Body of pancreas (tissue), 4 donors: Measurements from ENCODE around the gene HS3ST4. TPM values are rescaled to one million over a fixed set of nuclear protein-coding genes. Genes with fewer than 3 reads are reported as not detected.
"Not testable (repeated sequence)": the region's sequence is repeated elsewhere in the genome, so short reads cannot be mapped to it uniquely, and the experiment has no call there.

Experiments used
- ATAC-seq: fragments of 150-250 bp; one replicate; pipeline ENCODE4 v1.9.1; 2016
- DNase-seq, 4 donors: peaks; one replicate each; pipeline ENCODE4 v3.0.0-alpha.2; 2019
- H3K27ac ChIP-seq, 4 donors: fragments of 200-600 bp; sonication (generic); 1 replicate in 3 of 4; 2 replicates in 1 of 4; pipeline versions ENCODE4 v1.5.1 to v1.6.1; 2016 to 2019; ENCODE audit warnings: mild to moderate bottlenecking in 1 of 4, mixed read lengths in 1 of 4, moderate library complexity in 1 of 4
- H3K27me3 ChIP-seq, 2 donors: fragments of 200-600 bp; sonication (generic); one replicate each; pipeline ENCODE4 v1.6.0; 2016; ENCODE audit warnings: mild to moderate bottlenecking in 1 of 2
- H3K36me3 ChIP-seq, 2 donors: fragments of 200-600 bp; sonication (generic); replicated peaks in 1 of 2; 2 replicates each; pipeline ENCODE4 v1.5.1; 2016; ENCODE audit warnings: low read depth in 2 of 2; ENCODE audit not compliant: insufficient read depth in 1 of 2
- H3K4me1 ChIP-seq: fragments of 200-600 bp; sonication (generic); one replicate; pipeline ENCODE4 v1.6.0; 2016
- H3K4me3 ChIP-seq, 2 donors: fragments of 200-600 bp; sonication (generic); 1 replicate in 1 of 2; 2 replicates in 1 of 2; pipeline ENCODE4 v1.5.1; 2016 to 2019
- H3K9me3 ChIP-seq, 3 donors: fragments of 200-600 bp; sonication (generic); 1 replicate in 2 of 3; 2 replicates in 1 of 3; pipeline ENCODE4 v1.5.1; 2016
- CTCF ChIP-seq, 7 experiments: fragments of 450-650 bp in 4 of 7; fragments of 200-600 bp in 3 of 7; sonication (generic) in 3 of 7; IDR thresholded peaks; one replicate each; pipeline ENCODE4 v1.5.1; 2016 to 2019; ENCODE audit warnings: antibody characterized with exemption in 7 of 7
- POLR2A ChIP-seq, 3 donors: fragments of 450-650 bp; IDR thresholded peaks; one replicate each; pipeline ENCODE4 v1.6.1; 2016; ENCODE audit warnings: antibody characterized with exemption in 3 of 3, mild to moderate bottlenecking in 2 of 3
- WGBS, 2 donors: methylation state at CpG; one replicate each; pipeline ENCODE4 v1.1.5; 2017; 5-methylcytosine and 5-hydroxymethylcytosine counted together
- intact Hi-C: fragments of 100-400 bp; cut with DNase I; formaldehyde crosslinking; loops from one replicate; pipeline ENCODE4 v1.15.1; 2023
- total RNA-seq, 2 donors: library from RNA; depleted of rRNA; stranded (reverse); fragments of >200 nt; gene quantifications; one replicate each; pipeline ENCODE4 v1.1.0, GENCODE V29; 2016

The HS3ST4 gene
- total RNA-seq, 2 donors from 2014 or later = not detected

GRCh38 chr16:26026709-26027450 is 335.1 kb downstream of the HS3ST4 start:
- H3K4me3 ChIP-seq = no peak overlapping the region
- WGBS, 2 donors = 41 to 43% methylated on average over 9 of the region's 9 CpGs
- no peaks in the 10 kb centered on the region for H3K4me1 ChIP-seq
- intact Hi-C loops = no loop called here
- peak in 1 of 4 donors; percentile 40 for DNase-seq
- ATAC-seq = peak; percentile 63
- H3K27ac ChIP-seq = peak overlapping the region in 1 of 4 donors; percentile 52
- H3K9me3 ChIP-seq = no peaks in the 10 kb centered on the region
- no peaks in the 10 kb centered on the region for H3K36me3 ChIP-seq
- TF ChIP-seq CTCF (IDR thresholded peaks at IDR 0.05) (no peak), POLR2A (IDR thresholded peaks at IDR 0.05) (no peak)
- no peaks in the 10 kb centered on the region for H3K27me3 ChIP-seq

GRCh38 chr16:26031286-26031685 is 339.5 kb downstream of the HS3ST4 start:
- Histone ChIP-seq H3K4me1 (no peaks in the 10 kb centered on the region), H3K9me3 (no peaks in the 10 kb centered on the region), H3K4me3 (no peak overlapping the region), H3K27me3 (no peaks in the 10 kb centered on the region), H3K27ac (no peak overlapping the region), H3K36me3 (no peaks in the 10 kb centered on the region)
- DNase-seq = no peak
- ATAC-seq = no peak
- WGBS, 2 donors = 60 to 63% methylated on average over 9 of the region's 9 CpGs
- TF ChIP-seq POLR2A (IDR thresholded peaks at IDR 0.05) = no peak
- intact Hi-C loops = no loop called here

- H3K4me3 ChIP-seq, DNase-seq, H3K27ac ChIP-seq, intact Hi-C loops, H3K9me3 ChIP-seq, H3K36me3 ChIP-seq, ATAC-seq, H3K4me1 ChIP-seq, H3K27me3 ChIP-seq: not testable (repeated sequence)
- WGBS, 2 donors = 76 to 82% methylated on average over 18 of the region's 18 CpGs
These were observed 340.9 kb downstream of the HS3ST4 start for GRCh38 chr16:26032661-26033060.

- H3K27ac ChIP-seq = no peak overlapping the region
- intact Hi-C loops = no loop called here
- H3K4me3 ChIP-seq = no peak overlapping the region
- DNase-seq (no peak), ATAC-seq (no peak)
- H3K27me3 ChIP-seq = no peaks in the 10 kb centered on the region
- H3K9me3 ChIP-seq = no peaks in the 10 kb centered on the region
- H3K36me3 ChIP-seq = no peaks in the 10 kb centered on the region
- TF ChIP-seq CTCF (IDR thresholded peaks at IDR 0.05) = no peak
- no peak for TF ChIP-seq POLR2A (IDR thresholded peaks at IDR 0.05)
- no peaks in the 10 kb centered on the region for H3K4me1 ChIP-seq
- WGBS, 2 donors = 64 to 66% methylated on average over 9 of the region's 9 CpGs
These were observed 350.4 kb downstream of the HS3ST4 start for GRCh38 chr16:26041952-26042668.

GRCh38 chr16:26050472-26050871 is 358.7 kb downstream of the HS3ST4 start:
- 44 to 51% methylated on average over 4 to 9 of the region's 9 CpGs for WGBS, 2 donors
- ATAC-seq (no peak), DNase-seq (no peak)
- H3K4me3 ChIP-seq = no peak overlapping the region
- H3K9me3 ChIP-seq = no peaks in the 10 kb centered on the region
- H3K27ac ChIP-seq = no peak overlapping the region
- no peaks in the 10 kb centered on the region for H3K4me1 ChIP-seq
- intact Hi-C loops = no loop called here
- H3K27me3 ChIP-seq = no peaks in the 10 kb centered on the region
- TF ChIP-seq POLR2A (IDR thresholded peaks at IDR 0.05) (no peak), CTCF (IDR thresholded peaks at IDR 0.05) (no peak)
- no peaks in the 10 kb centered on the region for H3K36me3 ChIP-seq
